ENCODE results near the gene ALG1. TPM values are rescaled to one million over a fixed set of nuclear protein-coding genes. Genes with fewer than 3 reads are reported as not detected.
A peak's percentile ranks its signal among the peaks of the same experiment; 100 is the strongest.

ALG1 gene
- total and polyA plus RNA-seq, 2 of the 13 experiments (the other 11 are each of a cell fraction or from before 2014, with no cell fraction given), result 43.3 to 75.6 TPM

GRCh38 chr16:5033256-5034166, 38.1 kb upstream of the ALG1 start, which contains the start of gene NAGPA (continued):
- TF ChIP-seq NR1H2 (CRISPR knock-in tag; IDR thresholded peaks at IDR 0.05; ENCODE audit: borderline replicate concordance, low read depth), result peak; percentile 82
- TF ChIP-seq ZNF614 (CRISPR knock-in tag; IDR thresholded peaks at IDR 0.05; ENCODE audit: borderline replicate concordance), result peak; percentile 94
- TF ChIP-seq ZNF766 (CRISPR knock-in tag; IDR thresholded peaks at IDR 0.05; ENCODE audit: borderline replicate concordance), result peak; percentile 98
- TF ChIP-seq ZNF280D (CRISPR knock-in tag; IDR thresholded peaks at IDR 0.05), result peak; percentile 90
- TF ChIP-seq ZNF350 (CRISPR knock-in tag; IDR thresholded peaks at IDR 0.05; ENCODE audit: borderline replicate concordance, low read depth), result peak; percentile 94
- TF ChIP-seq NFE2 (CRISPR knock-in tag; IDR thresholded peaks at IDR 0.05), result no peak
- TF ChIP-seq ZNF619 (CRISPR knock-in tag; IDR thresholded peaks at IDR 0.05), result 0 out of 2 replicates have a peak, but pooled peaks have one; percentile 72
- TF ChIP-seq SP1 (IDR thresholded peaks at IDR 0.05), result no peak
- peak; percentile 63 for TF ChIP-seq SP1 (CRISPR knock-in tag; IDR thresholded peaks at IDR 0.05)
- TF ChIP-seq ZNF772 (CRISPR knock-in tag; IDR thresholded peaks at IDR 0.05), result peak; percentile 67; the same call in 1 of the 2 replicates
- TF ChIP-seq ZNF260 (CRISPR knock-in tag; IDR thresholded peaks at IDR 0.05; ENCODE audit: borderline replicate concordance, low read depth), result 0 out of 2 replicates have a peak, but pooled peaks have one; percentile 71
- peak; percentile 76; the same call in 1 of the 2 replicates for TF ChIP-seq KDM3A (CRISPR knock-in tag; IDR thresholded peaks at IDR 0.05; ENCODE audit: low read depth)
- no peak for TF ChIP-seq REXO4 (CRISPR knock-in tag; IDR thresholded peaks at IDR 0.05; ENCODE audit: borderline replicate concordance)
- TF ChIP-seq ZHX1 (CRISPR knock-in tag; IDR thresholded peaks at IDR 0.05; ENCODE audit: low read depth), result no peak
- peak; percentile 37; the same call in 1 of the 2 replicates for TF ChIP-seq SP5 (CRISPR knock-in tag; IDR thresholded peaks at IDR 0.05; ENCODE audit: borderline replicate concordance, low read depth)
- 0 out of 2 replicates have a peak, but pooled peaks have one; percentile 48 for TF ChIP-seq JUNB (CRISPR knock-in tag; IDR thresholded peaks at IDR 0.05; ENCODE audit: borderline replicate concordance)
- peak; percentile 94 for TF ChIP-seq MXI1 (IDR thresholded peaks at IDR 0.05; ENCODE audit: borderline replicate concordance, low read depth, low read length)
- TF ChIP-seq ZNF230 (CRISPR knock-in tag; IDR thresholded peaks at IDR 0.05), result no peak
- TF ChIP-seq JARID2 (CRISPR knock-in tag; IDR thresholded peaks at IDR 0.05; ENCODE audit: insufficient replicate concordance), result no peak
- TF ChIP-seq ZNF3 (CRISPR knock-in tag; IDR thresholded peaks at IDR 0.05), result peak; percentile 52; the same call in 1 of the 2 replicates
- TF ChIP-seq ZFP1 (CRISPR knock-in tag; IDR thresholded peaks at IDR 0.05), result peak; percentile 77
- TF ChIP-seq THAP7 (CRISPR knock-in tag; IDR thresholded peaks at IDR 0.05), result peak; percentile 70; the same call in 1 of the 2 replicates
- TF ChIP-seq ZNF33B (CRISPR knock-in tag; IDR thresholded peaks at IDR 0.05), result no peak
- peak; percentile 71; the same call in 1 of the 2 replicates for TF ChIP-seq TBX2 (CRISPR knock-in tag; IDR thresholded peaks at IDR 0.05; ENCODE audit: borderline replicate concordance)
